GM19328 (cell line): ENCODE measurements around the gene MAP3K10.
"Not testable (repeated sequence)": the region's sequence is repeated elsewhere in the genome, so short reads cannot be mapped to it uniquely, and the experiment has no call there.

ENCODE experiments used
- ATAC-seq: cut with Tn5 transposase; IDR thresholded peaks from one replicate; pipeline ENCODE4 v1.9.1; 2021; ENCODE audit warnings: mild to moderate bottlenecking, moderate library complexity; ENCODE audit not compliant: unreplicated experiment

Gene MAP3K10

GRCh38 chr19:40216777-40217026 is 25.5 kb downstream of the MAP3K10 start:
- no peak for ATAC-seq

GRCh38 chr19:40217027-40217810 is 26.0 kb downstream of the MAP3K10 start:
- no peak for ATAC-seq

- no peak for ATAC-seq
Observed at GRCh38 chr19:40217934-40218890, 27.0 kb downstream of the MAP3K10 start, which contains the start of gene TTC9B. TSS of gene TTC9B (minus strand) at chr19:40218384. CDS start at chr19:40218381, 3 bp downstream.

GRCh38 chr19:40219029-40219428 is 27.8 kb downstream of the MAP3K10 start:
- not testable (repeated sequence) for ATAC-seq

- ATAC-seq: no peak
Observed at GRCh38 chr19:40219721-40220276, 28.6 kb downstream of the MAP3K10 start.

GRCh38 chr19:40220674-40221073 is 29.4 kb downstream of the MAP3K10 start:
- ATAC-seq: no peak

GRCh38 chr19:40221858-40222619 is 30.8 kb downstream of the MAP3K10 start:
- ATAC-seq: no peak

- no peak for ATAC-seq
Observed at GRCh38 chr19:40223135-40223822, 32.1 kb downstream of the MAP3K10 start.

- no peak for ATAC-seq
Observed at GRCh38 chr19:40224342-40225150, 33.3 kb downstream of the MAP3K10 start.

GRCh38 chr19:40225440-40226305 is 34.4 kb downstream of the MAP3K10 start:
- ATAC-seq: no peak

- no peak for ATAC-seq
Observed at GRCh38 chr19:40228346-40228745, 37.1 kb downstream of the MAP3K10 start.

GRCh38 chr19:40228863-40229262 is 37.6 kb downstream of the MAP3K10 start:
- ATAC-seq: no peak

GRCh38 chr19:40229484-40229883 is 38.3 kb downstream of the MAP3K10 start:
- no peak for ATAC-seq

- no peak for ATAC-seq
Observed at GRCh38 chr19:40229926-40230417, 38.7 kb downstream of the MAP3K10 start.

GRCh38 chr19:40231057-40231456 is 39.8 kb downstream of the MAP3K10 start:
- no peak for ATAC-seq

- ATAC-seq: no peak
Observed at GRCh38 chr19:40231544-40232424, 40.6 kb downstream of the MAP3K10 start.

- ATAC-seq: no peak
Observed at GRCh38 chr19:40232479-40232878, 41.3 kb downstream of the MAP3K10 start.
